Epithelial cell of esophagus (primary cell): ENCODE data around the gene GPRC5A.
A peak's percentile ranks its signal among the peaks of the same experiment; 100 is the strongest.

ENCODE experiments used
- DNase-seq: peaks from one replicate; pipeline ENCODE4 v3.0.0; 2010; ENCODE audit warnings: low read depth
- H3K4me3 ChIP-seq: 2 replicates; pipeline ENCODE4 v1.5.1; 2011; ENCODE audit warnings: mild to moderate bottlenecking, low read length, control low read depth
- TF ChIP-seq, protein P1 (sequence below): IDR thresholded peaks from 2 replicates; pipeline ENCODE4 v1.5.1; 2011; ENCODE audit warnings: low read depth, mild to moderate bottlenecking, low read length, control low read depth, inconsistent platforms; ENCODE audit not compliant: insufficient read depth; ENCODE audit errors: missing control alignments

Gene GPRC5A

DNA sequence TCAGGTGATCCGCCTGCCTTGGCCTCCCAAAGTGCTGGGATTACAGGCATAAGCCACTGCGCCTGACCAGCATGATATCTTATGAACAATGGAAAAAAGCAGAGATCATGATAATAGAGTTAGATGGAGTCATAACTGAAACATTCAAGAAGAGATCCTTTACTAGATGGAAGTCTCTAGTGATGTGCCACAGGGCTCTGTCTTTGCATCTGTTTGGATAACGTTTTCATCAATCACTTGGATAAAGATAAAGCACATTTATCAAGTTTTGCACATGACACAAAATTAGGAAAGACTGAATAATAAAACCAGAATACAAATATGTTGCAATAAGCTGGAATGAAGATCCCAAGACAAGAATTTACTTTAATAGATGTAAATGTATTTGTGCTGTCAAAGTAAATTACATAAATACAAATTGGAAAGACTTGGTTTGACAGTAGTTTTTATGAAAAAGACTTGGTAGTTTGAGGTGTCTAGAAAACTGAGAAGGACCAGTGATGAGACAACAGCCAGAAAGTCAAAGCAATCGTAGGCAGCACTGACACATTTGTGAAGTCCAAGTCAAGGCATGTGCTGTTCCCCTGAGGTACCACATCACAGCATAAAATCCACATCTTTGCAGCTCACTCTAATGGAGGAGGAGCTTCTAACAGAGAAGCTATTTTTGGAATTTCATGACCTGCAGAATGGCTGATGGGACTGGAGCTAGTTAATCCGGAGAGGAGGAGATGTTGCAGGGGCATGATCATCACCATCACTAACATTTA lies 28.5 kb downstream of the GPRC5A start:
- H3K4me3 ChIP-seq = no peak overlapping the region
- TF ChIP-seq, protein P1, sequence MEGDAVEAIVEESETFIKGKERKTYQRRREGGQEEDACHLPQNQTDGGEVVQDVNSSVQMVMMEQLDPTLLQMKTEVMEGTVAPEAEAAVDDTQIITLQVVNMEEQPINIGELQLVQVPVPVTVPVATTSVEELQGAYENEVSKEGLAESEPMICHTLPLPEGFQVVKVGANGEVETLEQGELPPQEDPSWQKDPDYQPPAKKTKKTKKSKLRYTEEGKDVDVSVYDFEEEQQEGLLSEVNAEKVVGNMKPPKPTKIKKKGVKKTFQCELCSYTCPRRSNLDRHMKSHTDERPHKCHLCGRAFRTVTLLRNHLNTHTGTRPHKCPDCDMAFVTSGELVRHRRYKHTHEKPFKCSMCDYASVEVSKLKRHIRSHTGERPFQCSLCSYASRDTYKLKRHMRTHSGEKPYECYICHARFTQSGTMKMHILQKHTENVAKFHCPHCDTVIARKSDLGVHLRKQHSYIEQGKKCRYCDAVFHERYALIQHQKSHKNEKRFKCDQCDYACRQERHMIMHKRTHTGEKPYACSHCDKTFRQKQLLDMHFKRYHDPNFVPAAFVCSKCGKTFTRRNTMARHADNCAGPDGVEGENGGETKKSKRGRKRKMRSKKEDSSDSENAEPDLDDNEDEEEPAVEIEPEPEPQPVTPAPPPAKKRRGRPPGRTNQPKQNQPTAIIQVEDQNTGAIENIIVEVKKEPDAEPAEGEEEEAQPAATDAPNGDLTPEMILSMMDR = no peak
- DNase-seq = no peak

DNA sequence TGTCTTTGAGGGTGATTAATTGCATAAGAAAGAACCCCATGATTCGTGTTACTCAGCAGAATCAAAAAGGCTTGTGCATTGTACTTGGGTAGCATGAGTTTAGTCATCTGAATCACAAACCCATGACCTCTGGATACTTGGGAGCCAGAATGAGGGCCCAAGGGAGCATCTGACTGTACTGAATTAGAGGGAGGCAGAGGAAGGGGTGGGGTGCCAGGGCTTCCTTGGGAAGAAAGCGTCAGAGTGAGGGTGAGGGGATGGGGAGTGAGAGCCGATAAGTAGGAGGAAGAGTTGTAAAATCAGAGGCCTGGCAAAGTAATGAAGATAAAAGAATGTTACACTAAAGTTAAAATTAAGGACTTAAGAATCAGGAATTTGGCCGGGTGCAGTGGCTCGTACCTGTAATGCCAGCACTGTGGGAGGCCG lies 30.8 kb downstream of the GPRC5A start:
- H3K4me3 ChIP-seq = no peak overlapping the region
- DNase-seq = peak; percentile 36
- TF ChIP-seq, protein P1 = no peak

DNA sequence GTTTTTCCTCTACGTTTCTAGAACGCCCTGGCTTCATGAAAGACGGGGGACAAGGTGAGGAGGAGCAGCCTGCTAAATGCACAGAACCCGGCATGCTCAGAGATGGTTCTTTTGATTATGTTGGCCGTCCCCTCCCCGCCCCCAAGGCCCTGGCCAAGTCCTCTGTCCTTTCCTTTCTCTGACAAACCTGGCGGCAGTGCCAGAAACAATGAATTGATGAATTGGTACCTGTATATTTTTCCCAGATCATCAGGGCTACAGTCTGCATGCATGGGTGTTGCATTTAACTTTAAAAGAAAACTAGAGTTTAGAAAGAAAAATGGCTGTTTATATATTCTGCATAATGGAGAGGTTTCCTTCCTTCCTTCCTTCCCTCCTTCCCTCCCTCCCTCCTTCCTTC lies 31.6 kb downstream of the GPRC5A start:
- TF ChIP-seq, protein P1 = no peak
- H3K4me3 ChIP-seq = no peak overlapping the region
- DNase-seq = no peak

DNA sequence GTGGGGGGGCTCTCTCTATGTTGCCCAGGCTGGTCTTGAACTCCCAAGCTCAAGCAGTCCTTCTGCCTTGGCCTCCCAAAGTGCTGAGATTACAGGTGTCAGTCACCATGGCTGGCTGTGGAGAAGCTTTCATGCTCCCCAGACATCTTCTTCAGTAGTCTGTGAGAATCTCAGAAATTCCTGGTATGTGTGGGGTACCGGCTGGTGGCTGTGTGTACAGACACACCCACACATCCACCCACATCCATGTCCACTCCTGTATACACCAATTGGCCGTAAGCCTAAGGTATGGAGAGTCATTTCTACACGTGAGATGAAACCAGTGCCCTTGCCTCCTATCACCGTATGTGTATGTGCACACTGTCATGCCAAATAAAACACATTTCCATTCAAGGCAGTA lies 32.8 kb downstream of the GPRC5A start:
- TF ChIP-seq, protein P1 = no peak
- no peak overlapping the region for H3K4me3 ChIP-seq
- DNase-seq = no peak

DNA sequence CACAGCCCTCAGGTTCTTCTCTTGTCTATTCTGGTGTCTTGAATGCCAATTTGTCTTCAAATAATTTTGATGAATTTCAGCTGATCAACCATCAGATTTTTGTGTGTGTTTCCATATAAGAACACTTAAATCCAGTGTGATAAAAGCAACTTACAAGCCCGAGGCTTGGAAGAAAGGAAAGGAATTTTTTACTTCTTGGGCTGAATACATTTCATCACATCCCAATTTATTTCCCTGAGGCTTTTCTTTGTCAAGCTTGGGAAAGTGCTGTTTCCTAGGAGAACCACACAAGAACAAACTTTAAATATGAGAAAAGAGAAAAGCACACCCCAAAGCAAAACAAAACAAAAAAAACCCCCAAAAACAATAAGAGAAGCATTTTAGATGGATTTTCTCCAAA lies 34.0 kb downstream of the GPRC5A start:
- no peak for DNase-seq
- TF ChIP-seq, protein P1 = no peak
- no peak overlapping the region for H3K4me3 ChIP-seq

DNA sequence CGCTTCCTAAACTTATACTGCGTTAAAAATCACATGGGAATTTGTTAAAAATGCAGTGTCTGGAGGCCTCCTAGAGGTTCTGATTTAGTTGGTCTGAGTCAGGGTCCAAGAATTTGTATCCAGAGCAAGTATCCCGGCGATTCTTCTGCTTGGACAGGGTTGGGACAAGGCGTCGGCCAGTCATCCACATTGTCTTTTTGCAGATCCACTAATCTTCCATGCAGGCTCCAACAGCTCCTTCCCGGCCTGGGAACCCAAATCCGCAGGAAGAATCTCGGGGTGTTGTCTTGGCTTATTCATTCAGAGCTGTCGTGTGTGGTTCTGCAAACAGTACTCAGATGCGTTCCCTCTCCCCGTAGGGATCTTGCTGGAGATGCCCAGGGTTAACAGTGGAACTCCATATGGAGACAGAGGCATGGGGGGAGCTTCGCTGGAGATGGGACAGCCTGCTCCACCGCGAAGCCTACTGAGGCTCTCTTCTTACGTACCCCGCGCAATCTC lies 35.3 kb downstream of the GPRC5A start:
- peak; percentile 40 for DNase-seq
- no peak overlapping the region for H3K4me3 ChIP-seq
- TF ChIP-seq, protein P1 = no peak
